Lung (tissue), 12 donors: ENCODE results near the gene MDGA2. TPM values are rescaled to one million over a fixed set of nuclear protein-coding genes. Genes with fewer than 3 reads are reported as not detected.

ENCODE experiments used
- ATAC-seq: fragments of 200-7000 bp; cut with Tn5 transposase; one replicate; pipeline ENCODE4 v1.9.1; 2020; ENCODE audit warnings: moderate number of reproducible peaks; ENCODE audit not compliant: insufficient read depth, low FRiP score
- DNase-seq, 3 donors: peaks; one replicate each; pipeline ENCODE4 v3.0.0-alpha.2; 2013 to 2017
- H3K27ac ChIP-seq, 2 donors: one replicate each; pipeline ENCODE4 v1.5.1; 2013; ENCODE audit warnings: mild to moderate bottlenecking in 2 of 2, moderate library complexity in 2 of 2, control low read depth in 1 of 2, inconsistent platforms in 1 of 2, low read depth in 1 of 2, low read length in 1 of 2
- H3K27me3 ChIP-seq, 3 donors: one replicate each; pipeline ENCODE4 v1.5.1; 2013; ENCODE audit warnings: low read length in 2 of 3; ENCODE audit not compliant: control insufficient read depth in 3 of 3, insufficient read depth in 3 of 3
- H3K36me3 ChIP-seq, 4 donors: one replicate each; pipeline ENCODE4 v1.5.1; 2013; ENCODE audit warnings: low read length in 4 of 4, mild to moderate bottlenecking in 1 of 4, moderate library complexity in 1 of 4; ENCODE audit not compliant: control insufficient read depth in 4 of 4, insufficient read depth in 4 of 4
- H3K4me1 ChIP-seq, 5 donors: one replicate each; pipeline ENCODE4 v1.5.1; 2013; ENCODE audit warnings: low read length in 5 of 5, mild to moderate bottlenecking in 2 of 5, moderate library complexity in 1 of 5; ENCODE audit not compliant: control insufficient read depth in 5 of 5, insufficient read depth in 5 of 5
- H3K4me3 ChIP-seq: one replicate; pipeline ENCODE4 v1.5.1; 2013; ENCODE audit warnings: mild to moderate bottlenecking, control low read depth, moderate library complexity
- H3K9ac ChIP-seq, 2 donors: one replicate each; pipeline ENCODE4 v1.5.1; 2013; ENCODE audit warnings: low read length in 2 of 2, control low read depth in 1 of 2; ENCODE audit not compliant: insufficient read depth in 1 of 2
- H3K9me3 ChIP-seq, 4 donors: one replicate each; pipeline ENCODE4 v1.5.1; 2013; ENCODE audit warnings: low read length in 3 of 4, mild to moderate bottlenecking in 1 of 4, moderate library complexity in 1 of 4; ENCODE audit not compliant: control insufficient read depth in 4 of 4, insufficient read depth in 3 of 4
- WGBS, 2 donors: extraction: QIAGEN DNeasy Blood & Tissue Kit; methylation state at CpG; one replicate each; pipeline ENCODE4 v1.1.7; 2013; 5-methylcytosine and 5-hydroxymethylcytosine counted together
- polyA plus RNA-seq, 2 donors: library from polyadenylated mRNA; stranded (reverse); fragments of 200-250 nt; gene quantifications; one replicate each; pipeline ENCODE4 v1.2.1, GENCODE V29; 2013
- total RNA-seq, 2 donors: library from RNA; depleted of rRNA in 1 of 2; stranded (reverse); fragments of >200 nt in 1 of 2; gene quantifications; one replicate each; pipeline ENCODE4 v1.2.1, GENCODE V29; 2014 to 2021
- TF ChIP-seq, protein P1 (sequence below): IDR thresholded peaks from 2 replicates; pipeline ENCODE4 v1.5.1; 2012; ENCODE audit warnings: mild to moderate bottlenecking; ENCODE audit errors: control extremely low read depth, extremely low read depth
- donor health status: control.
- donor health status: control.
- donor health status: Bipolar disorder and iron deficiency.
- donor health status: healthy.
- donor health status: DM: yes; HTN: yes; CAD: no.

MDGA2 gene
- total and polyA plus RNA-seq, 4 donors: 0.03 to 3.2 TPM; not detected in 2

DNA sequence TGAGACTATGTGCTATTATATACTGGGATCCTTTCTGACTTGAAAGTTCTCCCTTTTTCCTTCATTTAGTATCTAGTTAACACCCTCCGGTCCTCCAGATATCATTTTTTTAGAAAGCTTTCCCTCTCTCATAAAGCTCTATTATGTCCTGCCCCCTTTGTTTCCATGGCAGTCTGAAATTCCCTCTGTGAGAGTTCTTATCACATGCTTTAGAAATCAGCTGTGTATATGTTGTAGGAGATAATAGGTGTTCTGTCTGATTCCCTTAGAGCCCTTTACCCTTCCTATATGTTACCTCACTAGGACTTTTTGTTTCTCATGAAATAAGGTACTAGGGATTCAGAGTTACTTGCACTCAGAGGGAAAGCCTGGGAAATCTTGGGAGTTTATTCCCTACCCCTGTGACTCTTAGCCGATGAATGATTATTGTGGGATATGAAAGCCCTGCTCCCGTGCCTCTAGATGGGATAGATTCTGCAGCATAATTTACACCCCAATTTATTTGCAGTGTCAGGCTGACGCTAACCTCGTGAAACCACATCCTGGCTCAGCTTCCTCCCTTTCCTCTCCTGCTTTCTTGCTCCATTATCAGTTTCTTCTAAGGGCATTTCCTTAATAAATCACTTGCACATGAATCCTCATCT lies 448.4 kb downstream of the MDGA2 start:
- no peak overlapping the region for H3K9ac ChIP-seq

GRCh38 chr14:47223656-47224055 lies 451.7 kb downstream of the MDGA2 start:
- Histone ChIP-seq H3K4me1 (no peaks in the 10 kb centered on the region), H3K27ac (no peak overlapping the region), H3K9me3 (no peaks in the 10 kb centered on the region), H3K36me3 (no peaks in the 10 kb centered on the region), H3K27me3 (no peaks in the 10 kb centered on the region), H3K9ac (no peak overlapping the region), H3K4me3 (no peak overlapping the region)
- 50 to 77% methylated on average over 4 of the region's 4 CpGs for WGBS, 2 donors
- TF ChIP-seq, protein P1, sequence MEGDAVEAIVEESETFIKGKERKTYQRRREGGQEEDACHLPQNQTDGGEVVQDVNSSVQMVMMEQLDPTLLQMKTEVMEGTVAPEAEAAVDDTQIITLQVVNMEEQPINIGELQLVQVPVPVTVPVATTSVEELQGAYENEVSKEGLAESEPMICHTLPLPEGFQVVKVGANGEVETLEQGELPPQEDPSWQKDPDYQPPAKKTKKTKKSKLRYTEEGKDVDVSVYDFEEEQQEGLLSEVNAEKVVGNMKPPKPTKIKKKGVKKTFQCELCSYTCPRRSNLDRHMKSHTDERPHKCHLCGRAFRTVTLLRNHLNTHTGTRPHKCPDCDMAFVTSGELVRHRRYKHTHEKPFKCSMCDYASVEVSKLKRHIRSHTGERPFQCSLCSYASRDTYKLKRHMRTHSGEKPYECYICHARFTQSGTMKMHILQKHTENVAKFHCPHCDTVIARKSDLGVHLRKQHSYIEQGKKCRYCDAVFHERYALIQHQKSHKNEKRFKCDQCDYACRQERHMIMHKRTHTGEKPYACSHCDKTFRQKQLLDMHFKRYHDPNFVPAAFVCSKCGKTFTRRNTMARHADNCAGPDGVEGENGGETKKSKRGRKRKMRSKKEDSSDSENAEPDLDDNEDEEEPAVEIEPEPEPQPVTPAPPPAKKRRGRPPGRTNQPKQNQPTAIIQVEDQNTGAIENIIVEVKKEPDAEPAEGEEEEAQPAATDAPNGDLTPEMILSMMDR: no peak
- no peak for DNase-seq
- no peak for ATAC-seq

More for the DNA sequence above, 448.4 kb downstream of the MDGA2 start:
- no peak overlapping the region for H3K27ac ChIP-seq
- ATAC-seq (no peak), DNase-seq (no peak)
- no peaks in the 10 kb centered on the region for H3K27me3 ChIP-seq
- WGBS, 2 donors: 17 to 30% methylated on average over 5 of the region's 5 CpGs
- no peaks in the 10 kb centered on the region for H3K36me3 ChIP-seq
- no peak overlapping the region for H3K4me3 ChIP-seq
- H3K9me3 ChIP-seq: no peaks in the 10 kb centered on the region
- TF ChIP-seq, protein P1: no peak
- H3K4me1 ChIP-seq: no peaks in the 10 kb centered on the region

DNA sequence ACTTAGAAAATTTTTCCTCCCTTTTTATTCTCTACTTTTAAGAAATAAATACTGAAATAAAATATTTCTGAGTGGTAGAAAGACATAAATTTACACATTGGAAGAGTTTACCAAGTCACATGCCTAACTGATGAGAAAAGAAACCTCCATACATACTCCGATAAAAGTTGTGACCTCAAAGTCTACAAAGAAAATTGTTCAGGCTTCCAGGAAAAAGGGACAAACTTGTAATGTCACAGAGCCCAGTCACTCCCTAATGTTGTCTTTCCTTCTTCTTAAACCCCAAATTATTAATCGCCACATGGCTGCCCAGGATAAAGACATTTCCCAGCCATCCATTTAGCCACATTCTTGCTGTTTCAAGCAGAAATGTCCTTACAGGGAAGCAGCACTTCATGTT lies 455.3 kb downstream of the MDGA2 start:
- Histone ChIP-seq H3K9me3 (no peaks in the 10 kb centered on the region), H3K4me3 (no peak overlapping the region), H3K27ac (no peak overlapping the region), H3K27me3 (no peaks in the 10 kb centered on the region), H3K9ac (no peak overlapping the region), H3K36me3 (no peaks in the 10 kb centered on the region), H3K4me1 (no peaks in the 10 kb centered on the region)
- ATAC-seq (no peak), DNase-seq (no peak)
- whole genome bisulfite sequencing, 2 donors: 69 to 74% methylated on average over 2 of the region's 2 CpGs
- TF ChIP-seq, protein P1: no peak

DNA sequence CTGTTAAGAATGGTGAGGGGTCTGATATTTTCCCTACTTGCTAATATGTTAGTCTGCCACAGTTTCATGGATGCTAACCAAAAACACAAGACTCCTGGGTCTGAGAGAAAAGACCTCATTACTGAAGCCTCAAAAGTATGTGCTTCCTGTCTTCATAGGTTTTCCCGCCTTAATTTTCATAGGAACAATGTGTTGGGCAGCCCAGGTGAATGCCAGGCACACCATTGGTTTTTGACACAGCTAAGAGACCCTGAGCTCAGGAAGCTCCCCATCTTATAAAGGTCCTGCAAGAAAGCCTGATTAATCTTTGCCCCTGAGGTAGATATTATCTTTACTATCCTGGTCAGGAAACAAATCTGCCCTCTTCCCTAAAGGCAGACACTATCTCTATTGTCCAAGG lies 464.1 kb downstream of the MDGA2 start:
- H3K9me3 ChIP-seq: no peaks in the 10 kb centered on the region
- H3K4me1 ChIP-seq: no peaks in the 10 kb centered on the region
- no peak overlapping the region for H3K27ac ChIP-seq
- no peak overlapping the region for H3K9ac ChIP-seq
- H3K27me3 ChIP-seq: no peaks in the 10 kb centered on the region
- ATAC-seq (no peak), DNase-seq (no peak)
- 84 to 92% methylated on average over 1 of the region's 1 CpG for WGBS, 2 donors
- no peak overlapping the region for H3K4me3 ChIP-seq
- no peaks in the 10 kb centered on the region for H3K36me3 ChIP-seq
- TF ChIP-seq, protein P1: no peak
